ENCODE data around the gene SPRYD7.
"Not testable (repeated sequence)": the region's sequence is repeated elsewhere in the genome, so short reads cannot be mapped to it uniquely, and the experiment has no call there.

Gene SPRYD7

GRCh38 chr13:49932066-49932465, 4.1 kb downstream of the SPRYD7 start:
- DNase-seq: no peak

GRCh38 chr13:49927755-49928154, 8.4 kb downstream of the SPRYD7 start:
- no peak for DNase-seq

GRCh38 chr13:49925881-49926418, 10.2 kb downstream of the SPRYD7 start:
- DNase-seq: no peak

DNA sequence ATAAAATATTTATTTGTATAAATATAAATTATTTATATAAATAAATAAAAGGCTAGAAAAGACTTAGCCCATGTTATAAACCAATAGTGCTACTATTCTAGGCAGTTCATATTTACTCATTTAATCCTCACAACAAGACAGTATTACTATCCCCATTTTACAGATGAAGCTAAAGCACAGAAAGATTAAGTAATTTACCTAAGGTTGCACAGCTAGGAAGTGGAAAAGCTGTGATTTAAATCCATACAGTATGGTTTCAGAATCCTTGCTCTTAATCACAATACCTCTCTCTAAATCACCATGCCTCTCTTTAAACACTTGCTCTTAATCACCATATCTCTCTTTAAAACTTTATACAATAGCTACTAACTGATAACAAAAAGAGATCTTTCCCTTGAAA, 13.8 kb downstream of the SPRYD7 start:
- DNase-seq: no peak

GRCh38 chr13:49920969-49921368, 15.2 kb downstream of the SPRYD7 start:
- not testable (repeated sequence) for DNase-seq

- not testable (repeated sequence) for DNase-seq
Measured at GRCh38 chr13:49918106-49918505, 18.0 kb downstream of the SPRYD7 start.

DNA sequence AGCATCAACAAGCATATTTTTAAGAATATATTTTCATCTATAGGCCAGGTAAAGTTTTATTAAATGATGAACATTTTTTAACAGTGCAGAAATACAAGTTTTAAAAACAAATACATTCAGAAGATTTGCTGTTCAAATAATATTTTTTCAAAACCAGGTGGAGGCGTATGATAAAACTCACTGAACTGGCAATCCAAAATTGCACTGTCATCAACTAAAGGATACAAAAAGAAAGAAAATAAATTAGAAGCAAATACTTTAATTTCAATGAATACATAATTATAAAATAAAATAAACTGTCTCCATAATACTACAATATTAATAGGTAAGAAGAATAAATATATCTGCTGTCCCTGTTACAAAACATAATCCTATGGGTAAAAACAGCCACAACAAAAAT, 21.2 kb downstream of the SPRYD7 start:
- DNase-seq: no peak

GRCh38 chr13:49908637-49909036, 27.5 kb downstream of the SPRYD7 start:
- no peak for DNase-seq

DNA sequence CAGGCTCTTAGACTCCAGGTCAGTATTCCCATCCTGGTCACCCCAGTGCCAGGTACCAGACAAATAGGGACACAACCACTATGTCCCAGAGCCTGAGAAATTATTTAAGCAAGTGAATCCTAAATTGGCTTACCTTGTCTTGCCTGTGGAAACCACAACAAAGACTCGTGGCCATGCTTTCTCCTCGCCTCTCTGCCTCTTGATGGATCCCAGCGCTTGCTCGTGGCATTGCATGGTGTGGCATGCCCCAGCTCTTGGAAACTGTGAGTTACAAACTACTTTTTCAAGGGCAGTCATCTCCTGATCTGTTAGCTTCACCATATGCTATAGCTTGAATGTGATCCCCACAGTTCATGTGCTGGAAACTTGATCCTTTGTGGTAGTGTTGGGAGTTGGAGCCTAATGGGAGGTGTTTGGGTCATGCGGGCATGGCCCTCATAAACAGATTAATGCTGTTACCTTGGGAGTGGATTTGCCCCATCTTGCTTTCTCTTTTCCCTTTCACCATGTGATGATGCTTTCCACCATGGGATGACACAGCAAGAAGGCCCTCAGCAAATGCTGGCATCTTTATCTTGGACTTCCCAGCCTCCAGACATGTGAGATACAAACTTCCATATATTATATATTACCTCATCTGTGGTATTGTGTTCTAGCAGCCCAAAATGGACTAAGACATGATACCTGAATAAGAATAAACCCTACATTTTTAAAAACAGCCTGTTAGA, 31.2 kb downstream of the SPRYD7 start:
- no peak for DNase-seq

- DNase-seq: no peak
Measured at GRCh38 chr13:49898792-49899191, 37.3 kb downstream of the SPRYD7 start.

- DNase-seq: no peak
Measured at GRCh38 chr13:49897713-49898112, 38.4 kb downstream of the SPRYD7 start.

GRCh38 chr13:49895826-49896225, 40.3 kb downstream of the SPRYD7 start:
- DNase-seq: no peak

DNA sequence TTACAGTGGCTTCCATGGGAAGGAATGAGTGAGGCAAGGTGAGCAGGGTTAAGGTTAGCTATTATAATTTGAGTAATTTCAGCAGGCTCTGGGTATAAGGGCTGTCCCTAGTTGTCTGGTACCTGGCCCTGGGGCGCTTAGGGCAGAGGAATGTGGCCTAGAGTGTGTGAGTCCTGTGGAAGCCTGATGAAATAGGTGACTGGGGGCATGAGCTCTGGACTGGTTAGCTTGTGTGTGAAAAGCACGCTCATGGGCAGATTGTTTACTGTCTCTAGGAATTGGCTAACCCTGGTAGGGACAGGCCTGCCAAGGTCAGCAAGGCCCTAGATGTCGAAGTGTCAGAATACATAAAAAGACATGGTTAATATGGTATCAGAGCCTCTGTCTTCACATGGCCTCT, 42.5 kb downstream of the SPRYD7 start:
- DNase-seq: no peak

GRCh38 chr13:49890376-49890775, 45.8 kb downstream of the SPRYD7 start:
- no peak for DNase-seq

DNA sequence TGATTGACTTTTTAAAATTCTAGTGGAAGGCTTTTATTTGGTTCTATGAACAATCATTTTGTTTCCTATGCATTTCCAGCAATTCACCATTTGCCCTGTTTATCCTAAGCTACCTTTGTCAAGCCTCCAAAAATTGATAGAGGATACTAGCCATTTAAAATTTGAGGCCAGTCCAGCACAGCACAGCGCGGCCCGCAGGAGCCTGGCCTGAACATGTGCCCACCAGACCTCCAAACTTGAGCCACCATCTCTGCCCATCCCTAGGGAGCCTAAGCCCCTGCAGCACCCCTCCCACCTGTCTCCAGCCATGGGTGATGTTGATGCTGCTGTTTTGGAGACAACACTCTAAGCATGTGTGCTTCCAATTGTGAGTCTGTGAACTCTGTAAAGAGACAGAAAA, 57.5 kb downstream of the SPRYD7 start:
- DNase-seq: no peak

- DNase-seq: no peak
Measured at GRCh38 chr13:49877629-49878218, 58.4 kb downstream of the SPRYD7 start.

GRCh38 chr13:49874430-49874829, 61.7 kb downstream of the SPRYD7 start:
- no peak for DNase-seq

- DNase-seq: no peak
Measured at GRCh38 chr13:49869519-49869918, 66.6 kb downstream of the SPRYD7 start.

GRCh38 chr13:49867834-49868233, 68.3 kb downstream of the SPRYD7 start:
- no peak for DNase-seq

- no peak for DNase-seq
Measured at GRCh38 chr13:49865218-49865617, 70.9 kb downstream of the SPRYD7 start.

GRCh38 chr13:49864509-49864908, 71.6 kb downstream of the SPRYD7 start:
- DNase-seq: no peak
